ENCODE data around the gene BLACAT1.

GRCh38 chr1:205456868-205457745 is 1.3 kb upstream of the BLACAT1 start:
- TF ChIP-seq CTCF (IDR thresholded peaks at IDR 0.05 in 8 of 11, conservative IDR thresholded peaks at IDR 0.05 in 3 of 11) (no peak), POLR2AphosphoS5 (IDR thresholded peaks at IDR 0.05) (no peak)

All from spleen (tissue), 7 donors.